MM.1S (cell line): ENCODE measurements around the gene SPRED2.
A peak's percentile ranks its signal among the peaks of the same experiment; 100 is the strongest.

ENCODE experiments used
- DNase-seq: peaks from one replicate; pipeline ENCODE4 v3.0.0-alpha.2; 2015
- H2AFZ ChIP-seq: fragments of 300-600 bp; sonication (generic); 2 replicates; pipeline ENCODE4 v1.6.0; 2016; ENCODE audit warnings: antibody characterized with exemption, low read length
- H3F3A ChIP-seq: fragments of 300-600 bp; sonication (generic); 2 replicates; pipeline ENCODE4 v1.6.1; 2016; ENCODE audit warnings: mild to moderate bottlenecking, antibody characterized with exemption, low read length, moderate library complexity, mixed read lengths; ENCODE audit not compliant: insufficient read depth
- H3K27ac ChIP-seq: fragments of 300-600 bp; sonication (generic); 2 replicates; pipeline ENCODE4 v1.5.1; 2016; ENCODE audit warnings: mild to moderate bottlenecking, low read length
- H3K27me3 ChIP-seq: fragments of 300-600 bp; sonication (generic); replicated peaks from 2 replicates; pipeline ENCODE4 v1.6.0; 2016; ENCODE audit warnings: low read length; ENCODE audit not compliant: insufficient read depth
- H3K36me3 ChIP-seq: fragments of 300-600 bp; sonication (generic); replicated peaks from 2 replicates; pipeline ENCODE4 v1.6.1; 2016; ENCODE audit warnings: mild to moderate bottlenecking, low read length, mixed read lengths; ENCODE audit not compliant: insufficient read depth
- H3K4me1 ChIP-seq: fragments of 300-600 bp; sonication (generic); 2 replicates; pipeline ENCODE4 v1.6.1; 2016; ENCODE audit warnings: low read length, mixed read lengths
- H3K4me2 ChIP-seq: fragments of 300-600 bp; sonication (generic); 2 replicates; pipeline ENCODE4 v1.6.0; 2016; ENCODE audit warnings: low read depth, low read length
- H3K4me3 ChIP-seq: fragments of 300-600 bp; sonication (generic); 2 replicates; pipeline ENCODE4 v1.5.1; 2016; ENCODE audit warnings: low read length, mixed read lengths
- H3K79me2 ChIP-seq: fragments of 300-600 bp; sonication (generic); 2 replicates; pipeline ENCODE4 v1.6.1; 2016; ENCODE audit warnings: mixed run types, low read length, mixed read lengths
- H3K9ac ChIP-seq: fragments of 300-600 bp; sonication (generic); 2 replicates; pipeline ENCODE4 v1.6.1; 2016; ENCODE audit warnings: low read length, mixed read lengths
- H3K9me2 ChIP-seq: fragments of 300-600 bp; sonication (generic); replicated peaks from 2 replicates; pipeline ENCODE4 v1.6.1; 2016; ENCODE audit warnings: mild to moderate bottlenecking, low read length, mixed read lengths; ENCODE audit not compliant: insufficient read depth
- H3K9me3 ChIP-seq: fragments of 300-600 bp; sonication (generic); replicated peaks from 2 replicates; pipeline ENCODE4 v1.6.1; 2016; ENCODE audit warnings: mild to moderate bottlenecking, low read length, mixed read lengths; ENCODE audit not compliant: insufficient read depth
- H4K20me1 ChIP-seq: fragments of 300-600 bp; sonication (generic); 2 replicates; pipeline ENCODE4 v1.6.1; 2016; ENCODE audit warnings: mild to moderate bottlenecking, low read length, moderate library complexity, mixed read lengths; ENCODE audit not compliant: insufficient read depth
- CTCF ChIP-seq: fragments of 300-600 bp; sonication (generic); IDR thresholded peaks from 2 replicates; pipeline ENCODE4 v1.5.1; 2016; ENCODE audit warnings: antibody characterized with exemption, low read length, mixed read lengths
- EZH2 ChIP-seq: fragments of 300-600 bp; sonication (generic); optimal IDR thresholded peaks from 2 replicates; pipeline ENCODE3; 2017; ENCODE audit warnings: low read depth, mild to moderate bottlenecking, antibody characterized with exemption, low read length, mixed read lengths
- EZH2phosphoT487 ChIP-seq: fragments of 300-600 bp; sonication (generic); IDR thresholded peaks from 2 replicates; pipeline ENCODE4 v1.6.1; 2018; ENCODE audit warnings: antibody characterized with exemption, low read length

SPRED2 gene

GRCh38 chr2:65388051-65388531 lies 44.3 kb downstream of the SPRED2 start:
- peaks cover 80% of the 10 kb centered on the region for H3K4me1 ChIP-seq
- peak overlapping the region; percentile 99; the same call in 1 of the 2 replicates for H3K27ac ChIP-seq
- peaks cover 50% of the 10 kb centered on the region for H3F3A ChIP-seq
- H3K9me3 ChIP-seq: no peaks in the 10 kb centered on the region
- H3K36me3 ChIP-seq: no peaks in the 10 kb centered on the region
- TF ChIP-seq CTCF (no peak), EZH2 (no peak)
- no peak for DNase-seq
- peaks cover 90% of the 10 kb centered on the region for H3K79me2 ChIP-seq
- H2AFZ ChIP-seq: no peak overlapping the region
- H4K20me1 ChIP-seq: no peaks in the 10 kb centered on the region
- H3K9me2 ChIP-seq: no peaks in the 10 kb centered on the region
- H3K4me3 ChIP-seq: no peak overlapping the region
- no peak overlapping the region for H3K9ac ChIP-seq
- no peak overlapping the region for H3K4me2 ChIP-seq
- no peaks in the 10 kb centered on the region for H3K27me3 ChIP-seq

GRCh38 chr2:65386989-65387388 lies 45.4 kb downstream of the SPRED2 start:
- TF ChIP-seq EZH2phosphoT487 (no peak), EZH2 (no peak), CTCF (no peak)
- Histone ChIP-seq H3K4me1 (peaks cover 78% of the 10 kb centered on the region), H3K27me3 (no peaks in the 10 kb centered on the region), H3K27ac (no peak overlapping the region), H3K9me2 (no peaks in the 10 kb centered on the region), H3F3A (peaks cover 52% of the 10 kb centered on the region), H3K9ac (no peak overlapping the region), H2AFZ (no peak overlapping the region), H3K79me2 (peaks cover 84% of the 10 kb centered on the region), H4K20me1 (no peaks in the 10 kb centered on the region), H3K36me3 (no peaks in the 10 kb centered on the region), H3K9me3 (no peaks in the 10 kb centered on the region), H3K4me2 (no peak overlapping the region), H3K4me3 (no peak overlapping the region)
- no peak for DNase-seq

DNA sequence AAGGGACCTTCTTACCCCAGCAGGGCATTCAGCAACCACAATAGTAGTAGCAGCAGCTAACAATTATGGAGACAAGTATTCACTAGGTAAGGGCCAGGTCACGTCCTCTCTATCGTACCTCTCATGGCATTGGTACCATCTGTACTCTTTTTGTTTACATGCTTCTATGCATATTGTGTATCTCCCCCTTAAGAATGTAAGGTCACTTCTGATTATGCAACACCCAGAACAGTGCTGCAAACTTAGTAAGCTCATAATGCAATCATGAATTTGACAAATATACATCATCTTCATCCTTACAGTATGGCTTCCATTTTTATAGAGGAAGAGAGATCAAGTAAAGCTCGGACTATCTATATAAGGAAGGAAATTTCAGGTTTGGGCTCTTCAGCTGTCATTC lies 46.1 kb downstream of the SPRED2 start:
- Histone ChIP-seq H4K20me1 (no peaks in the 10 kb centered on the region), H3K9ac (no peak overlapping the region), H3K27me3 (no peaks in the 10 kb centered on the region), H3F3A (peaks cover 46% of the 10 kb centered on the region), H3K4me3 (no peak overlapping the region), H2AFZ (no peak overlapping the region), H3K4me2 (no peak overlapping the region), H3K4me1 (peaks cover 78% of the 10 kb centered on the region), H3K27ac (no peak overlapping the region), H3K36me3 (no peaks in the 10 kb centered on the region), H3K79me2 (peaks cover 84% of the 10 kb centered on the region), H3K9me2 (no peaks in the 10 kb centered on the region), H3K9me3 (no peaks in the 10 kb centered on the region)
- TF ChIP-seq CTCF: no peak
- no peak for TF ChIP-seq EZH2
- no peak for TF ChIP-seq EZH2phosphoT487
- DNase-seq: no peak
